Keratinocyte (primary cell): ENCODE results near the gene FEM1A. TPM values are rescaled to one million over a fixed set of nuclear protein-coding genes. Genes with fewer than 3 reads are reported as not detected.

Source experiments
- DNase-seq: peaks from one replicate; pipeline ENCODE4 v3.0.0-alpha.2; 2011; ENCODE audit warnings: low read depth, missing footprints, low spot score
- FAIRE-seq: peaks from 2 replicates; lab custom pipeline; 2011; peaks lifted over from hg19 to GRCh38; lab: Jason Lieb, UNC
- H2AFZ ChIP-seq: 2 replicates; pipeline ENCODE4 v1.6.0; 2012; ENCODE audit warnings: low read length, control low read depth, inconsistent platforms; ENCODE audit not compliant: control insufficient read depth
- H3K27ac ChIP-seq: 2 replicates; pipeline ENCODE4 v1.5.1; 2011; ENCODE audit warnings: low read length; ENCODE audit not compliant: control insufficient read depth, insufficient read depth
- H3K27me3 ChIP-seq: 3 replicates; pipeline ENCODE4 v1.6.0; 2011; ENCODE audit warnings: low read length; ENCODE audit not compliant: control insufficient read depth, insufficient read depth; ENCODE audit errors: extremely low read depth
- H3K36me3 ChIP-seq, 2 experiments: 2 replicates in 1 of 2; 3 replicates in 1 of 2; pipeline ENCODE4 v1.5.1; 2011; ENCODE audit warnings: low read length in 2 of 2, mild to moderate bottlenecking in 1 of 2; ENCODE audit not compliant: control insufficient read depth in 2 of 2, insufficient read depth in 2 of 2; ENCODE audit errors: extremely low read depth in 1 of 2
- H3K4me1 ChIP-seq: 3 replicates; pipeline ENCODE4 v1.5.1; 2011; ENCODE audit warnings: low read length; ENCODE audit not compliant: control insufficient read depth, insufficient read depth; ENCODE audit errors: extremely low read depth
- H3K4me2 ChIP-seq: 3 replicates; pipeline ENCODE4 v1.6.0; 2011; ENCODE audit warnings: low read depth, low read length; ENCODE audit not compliant: control insufficient read depth, insufficient read depth; ENCODE audit errors: extremely low read depth
- H3K4me3 ChIP-seq, 3 experiments: fragments of 200-600 bp in 1 of 3; sonication (generic) in 1 of 3; 2 replicates in 2 of 3; 3 replicates in 1 of 3; pipeline ENCODE4 v1.5.1; 2011 to 2016; ENCODE audit warnings: low read length in 3 of 3, mild to moderate bottlenecking in 3 of 3, control low read depth in 2 of 3, inconsistent platforms in 1 of 3, low read depth in 1 of 3, mixed read lengths in 1 of 3, mixed run types in 1 of 3, moderate library complexity in 1 of 3; ENCODE audit not compliant: control insufficient read depth in 2 of 3, insufficient read depth in 2 of 3; ENCODE audit errors: extremely low read depth in 1 of 3
- H3K79me2 ChIP-seq: 2 replicates; pipeline ENCODE4 v1.6.0; 2012; ENCODE audit warnings: low read length; ENCODE audit not compliant: control insufficient read depth, insufficient read depth
- H3K9ac ChIP-seq: 3 replicates; pipeline ENCODE4 v1.6.0; 2011; ENCODE audit warnings: low read length; ENCODE audit not compliant: control insufficient read depth, insufficient read depth; ENCODE audit errors: extremely low read depth
- H3K9me1 ChIP-seq: 3 replicates; pipeline ENCODE4 v1.6.0; 2011; ENCODE audit warnings: low read length; ENCODE audit not compliant: control insufficient read depth, insufficient read depth; ENCODE audit errors: extremely low read depth
- H3K9me3 ChIP-seq: 2 replicates; pipeline ENCODE4 v1.5.1; 2012; ENCODE audit warnings: low read depth, low read length; ENCODE audit not compliant: control insufficient read depth
- H4K20me1 ChIP-seq: 3 replicates; pipeline ENCODE4 v1.6.0; 2011; ENCODE audit warnings: low read length; ENCODE audit not compliant: control insufficient read depth, insufficient read depth; ENCODE audit errors: extremely low read depth
- CTCF ChIP-seq, 3 experiments: IDR thresholded peaks in 1 of 3; conservative IDR thresholded peaks in 1 of 3; optimal IDR thresholded peaks in 1 of 3; 2 replicates in 2 of 3; 3 replicates in 1 of 3; pipeline versions ENCODE3 to v1.5.1; 2011; ENCODE audit warnings: low read length in 3 of 3, mild to moderate bottlenecking in 3 of 3, moderate library complexity in 2 of 3, control low read depth in 1 of 3, inconsistent platforms in 1 of 3; ENCODE audit not compliant: insufficient read depth in 2 of 3; ENCODE audit errors: extremely low read depth in 1 of 3
- EZH2 ChIP-seq: IDR thresholded peaks from one replicate; pipeline ENCODE4 v1.6.1; 2012; ENCODE audit warnings: inconsistent platforms, mild to moderate bottlenecking, low read length, moderate library complexity
- dilution Hi-C: fragments of 300-500 bp; cut with MboI; formaldehyde crosslinking; loops from one replicate; pipeline ENCODE4 v1.7.0; 2020; ENCODE audit warnings: low sequenced_read_pairs; ENCODE audit not compliant: extremely low pct_ligation_motif_present
- polyA plus RNA-seq, 5 experiments: library from polyadenylated mRNA; depleted of rRNA in 3 of 5; stranded (reverse) in 3 of 5; stranded (forward) in 1 of 5; unstranded in 1 of 5; fragments of >200 nt; gene quantifications; 1 replicate in 1 of 5; 2 replicates in 3 of 5; 3 replicates in 1 of 5; pipeline versions ENCODE4 v1.2.1 to v1.2.3, GENCODE V29; 2011 to 2012; ENCODE audit warnings: missing spikeins in 2 of 5, low read depth in 1 of 5, low replicate concordance in 1 of 5

Gene FEM1A
- polyA plus RNA-seq, 1 donor (not counting 4 experiments of a cell fraction or from before 2014, with no cell fraction given), result 3.5 TPM

GRCh38 chr19:4748185-4748584 lies 43.3 kb upstream of the FEM1A start:
- Histone ChIP-seq H3K4me3 (no peak overlapping the region), H4K20me1 (peaks cover 2% of the 10 kb centered on the region), H3K9ac (no peak overlapping the region), H3K27ac (no peak overlapping the region), H3K4me2 (no peak overlapping the region), H3K36me3 (no peaks in the 10 kb centered on the region), H3K9me1 (no peaks in the 10 kb centered on the region), H3K27me3 (peaks cover 9% of the 10 kb centered on the region), H3K79me2 (no peaks in the 10 kb centered on the region), H3K4me1 (peaks cover 7% of the 10 kb centered on the region), H2AFZ (no peak overlapping the region), H3K9me3 (no peaks in the 10 kb centered on the region)
- FAIRE-seq, result no peak
- no peak for DNase-seq
- TF ChIP-seq CTCF (optimal IDR thresholded peaks at IDR 0.05 in 1 of 3, IDR thresholded peaks at IDR 0.05 in 1 of 3, conservative IDR thresholded peaks at IDR 0.05 in 1 of 3; ENCODE audit: extremely low read depth in 1 of 3, insufficient read depth in 2 of 3, low read length in 3 of 3) (no peak), EZH2 (no peak)
- dilution Hi-C loops, result no loop called here

GRCh38 chr19:4748589-4748988 lies 42.9 kb upstream of the FEM1A start:
- no peak overlapping the region for H2AFZ ChIP-seq
- no peaks in the 10 kb centered on the region for H3K79me2 ChIP-seq
- no peaks in the 10 kb centered on the region for H3K36me3 ChIP-seq
- no peak overlapping the region for H3K4me2 ChIP-seq
- peaks cover 7% of the 10 kb centered on the region for H3K4me1 ChIP-seq
- H3K9ac ChIP-seq, result no peak overlapping the region
- no peak for DNase-seq
- TF ChIP-seq EZH2 (no peak), CTCF (optimal IDR thresholded peaks at IDR 0.05 in 1 of 3, IDR thresholded peaks at IDR 0.05 in 1 of 3, conservative IDR thresholded peaks at IDR 0.05 in 1 of 3; ENCODE audit: extremely low read depth in 1 of 3, insufficient read depth in 2 of 3, low read length in 3 of 3) (no peak)
- H3K27me3 ChIP-seq, result peaks cover 9% of the 10 kb centered on the region
- H3K4me3 ChIP-seq, result no peak overlapping the region
- no peaks in the 10 kb centered on the region for H3K9me1 ChIP-seq
- peaks cover 2% of the 10 kb centered on the region for H4K20me1 ChIP-seq
- FAIRE-seq, result no peak
- no peak overlapping the region for H3K27ac ChIP-seq
- dilution Hi-C loops, result no loop called here
- no peaks in the 10 kb centered on the region for H3K9me3 ChIP-seq
